Hepatocyte (in vitro differentiated cells): ENCODE data around the gene TSPAN31.

Source experiments
- EZH2 ChIP-seq: fragments of 200-600 bp; sonication (generic); IDR thresholded peaks from 2 replicates; pipeline ENCODE4 v1.6.1; 2016; ENCODE audit warnings: antibody characterized with exemption, mild to moderate bottlenecking, borderline replicate concordance
- TF ChIP-seq, protein P1 (sequence below): fragments of 200-600 bp; sonication (generic); IDR thresholded peaks from 2 replicates; pipeline ENCODE4 v1.5.1; 2016; ENCODE audit warnings: antibody characterized with exemption, mild to moderate bottlenecking; ENCODE audit not compliant: poor library complexity

DNA sequence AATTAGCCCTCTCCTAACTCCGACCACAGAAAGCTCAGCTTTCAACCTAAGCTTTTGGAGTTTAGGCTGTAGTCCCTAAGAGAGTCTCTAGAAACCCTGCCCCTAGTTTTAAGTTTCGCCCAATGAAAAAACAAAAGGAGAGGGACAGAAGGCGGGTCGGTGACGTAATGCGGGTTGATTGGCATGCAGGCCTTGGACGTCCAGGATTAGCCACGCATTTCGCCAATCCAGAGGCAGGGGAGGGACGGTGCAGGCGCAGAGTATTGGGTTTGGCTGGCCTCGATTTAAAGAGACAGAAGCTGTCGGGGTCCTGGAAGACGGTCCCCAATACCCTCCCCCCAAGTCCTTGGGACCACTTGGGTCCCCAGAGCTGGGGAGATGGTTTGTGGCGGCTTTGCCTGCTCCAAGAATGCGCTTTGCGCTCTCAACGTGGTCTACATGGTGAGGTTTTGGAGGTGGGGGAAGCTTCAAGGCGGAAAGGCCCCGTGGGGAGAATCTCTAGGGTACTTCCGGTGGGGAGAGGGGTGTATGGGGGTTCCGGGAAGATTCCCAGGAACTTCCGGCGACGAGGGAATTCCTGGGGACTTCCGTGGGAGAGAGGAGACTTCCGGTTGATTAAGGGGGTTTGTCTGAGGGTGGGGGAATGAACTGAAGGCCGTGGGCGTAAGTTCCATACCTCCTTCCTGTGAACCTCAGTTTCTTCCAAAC is at the start of gene TSPAN31:
- TF ChIP-seq, protein P1, sequence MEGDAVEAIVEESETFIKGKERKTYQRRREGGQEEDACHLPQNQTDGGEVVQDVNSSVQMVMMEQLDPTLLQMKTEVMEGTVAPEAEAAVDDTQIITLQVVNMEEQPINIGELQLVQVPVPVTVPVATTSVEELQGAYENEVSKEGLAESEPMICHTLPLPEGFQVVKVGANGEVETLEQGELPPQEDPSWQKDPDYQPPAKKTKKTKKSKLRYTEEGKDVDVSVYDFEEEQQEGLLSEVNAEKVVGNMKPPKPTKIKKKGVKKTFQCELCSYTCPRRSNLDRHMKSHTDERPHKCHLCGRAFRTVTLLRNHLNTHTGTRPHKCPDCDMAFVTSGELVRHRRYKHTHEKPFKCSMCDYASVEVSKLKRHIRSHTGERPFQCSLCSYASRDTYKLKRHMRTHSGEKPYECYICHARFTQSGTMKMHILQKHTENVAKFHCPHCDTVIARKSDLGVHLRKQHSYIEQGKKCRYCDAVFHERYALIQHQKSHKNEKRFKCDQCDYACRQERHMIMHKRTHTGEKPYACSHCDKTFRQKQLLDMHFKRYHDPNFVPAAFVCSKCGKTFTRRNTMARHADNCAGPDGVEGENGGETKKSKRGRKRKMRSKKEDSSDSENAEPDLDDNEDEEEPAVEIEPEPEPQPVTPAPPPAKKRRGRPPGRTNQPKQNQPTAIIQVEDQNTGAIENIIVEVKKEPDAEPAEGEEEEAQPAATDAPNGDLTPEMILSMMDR, result no peak
- no peak for TF ChIP-seq EZH2
